ENCODE results near the gene TOMM20. TPM values are rescaled to one million over a fixed set of nuclear protein-coding genes. Genes with fewer than 3 reads are reported as not detected.
"Not testable (repeated sequence)": the region's sequence is repeated elsewhere in the genome, so short reads cannot be mapped to it uniquely, and the experiment has no call there.

The TOMM20 gene
- total RNA-seq, 2 experiments from 2014 or later, result 72.2 to 81.7 TPM

- DNase-seq, result no peak
These were observed 38.1 kb downstream of the TOMM20 start for GRCh38 chr1:235090406-235091069.

DNA sequence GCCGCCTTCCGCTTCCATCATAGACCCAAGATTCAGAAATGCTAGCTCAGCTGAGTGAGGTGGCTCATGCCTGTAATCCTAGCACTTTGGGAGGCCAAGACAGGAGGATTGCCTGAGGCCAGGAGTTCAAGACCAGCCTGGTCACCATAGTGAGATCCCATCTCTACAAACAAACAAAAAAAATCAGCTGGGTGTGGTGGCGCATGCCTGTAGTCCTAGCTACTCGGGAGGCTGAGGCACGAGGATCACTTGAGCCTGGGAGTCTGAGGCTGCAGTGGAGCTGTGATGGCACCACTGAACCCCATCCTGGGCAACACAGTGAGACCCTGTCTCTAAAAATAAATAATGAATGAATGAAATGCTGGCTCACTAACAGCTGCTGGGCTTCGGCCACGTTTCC lies 39.7 kb downstream of the TOMM20 start:
- no peaks in the 10 kb centered on the region for H3K27me3 Mint-ChIP-seq (ENCODE audit: low read depth)
- peaks cover 19% of the 10 kb centered on the region for H3K4me1 Mint-ChIP-seq (ENCODE audit: low read depth)
- no peaks in the 10 kb centered on the region for H3K9me3 Mint-ChIP-seq (ENCODE audit: insufficient read depth)
- CTCF ChIA-PET, result interaction anchor here (1.4 to 1.7 kb wide), 3 partner anchors 16 to 601 kb away, joined by 3 to 5 read pairs (median 4); no protein-coding TSS in a partner anchor
- POLR2A ChIA-PET, result interaction anchor here (0.6 kb wide), 1 partner anchor 103 kb away, joined by 3 read pairs; no protein-coding TSS in a partner anchor
- DNase-seq (no peak), ATAC-seq (no peak)
- no peak overlapping the region for H3K4me3 Mint-ChIP-seq
- H3K27ac Mint-ChIP-seq, result no peak overlapping the region
- H3K36me3 Mint-ChIP-seq (ENCODE audit: low read depth), result no peaks in the 10 kb centered on the region

More at GRCh38 chr1:235090406-235091069, 38.1 kb downstream of the TOMM20 start:
- ATAC-seq, result no peak
- Mint-ChIP-seq H3K4me3 (no peak overlapping the region), H3K4me1 (ENCODE audit: low read depth) (peaks cover 19% of the 10 kb centered on the region), H3K9me3 (ENCODE audit: insufficient read depth) (no peaks in the 10 kb centered on the region), H3K27ac (no peak overlapping the region), H3K36me3 (ENCODE audit: low read depth) (no peaks in the 10 kb centered on the region), H3K27me3 (ENCODE audit: low read depth) (no peaks in the 10 kb centered on the region)
- CTCF ChIA-PET, result interaction anchor here (0.8 to 1.7 kb wide), 5 partner anchors 14 to 603 kb away, joined by 3 to 5 read pairs (median 4); no protein-coding TSS in a partner anchor
- POLR2A ChIA-PET, result interaction anchor here (0.8 kb wide), 1 partner anchor 479 kb away, joined by 3 read pairs; no protein-coding TSS in a partner anchor

DNA sequence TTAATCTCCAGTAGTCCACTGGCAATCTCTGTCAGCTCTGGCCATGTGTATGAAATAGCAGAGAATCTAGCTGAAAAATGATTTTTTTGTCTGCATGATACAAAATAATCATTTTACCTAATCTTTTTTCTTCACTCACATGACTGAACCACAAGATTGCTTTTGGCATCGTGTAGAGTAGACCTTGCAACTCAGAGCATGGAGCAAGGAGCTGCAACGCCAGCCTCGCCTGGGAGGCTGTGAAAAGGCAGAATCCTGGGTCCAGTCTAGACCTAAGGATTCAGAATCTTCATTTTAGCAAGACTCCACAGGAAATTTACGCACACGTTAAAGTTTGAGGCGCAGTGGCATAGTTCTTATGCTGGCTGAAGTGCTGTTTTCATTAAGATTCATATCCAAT lies 40.2 kb downstream of the TOMM20 start:
- H3K4me3 Mint-ChIP-seq, result no peak overlapping the region
- H3K9me3 Mint-ChIP-seq (ENCODE audit: insufficient read depth), result no peaks in the 10 kb centered on the region
- ATAC-seq (no peak), DNase-seq (no peak)
- H3K36me3 Mint-ChIP-seq (ENCODE audit: low read depth), result no peaks in the 10 kb centered on the region
- CTCF ChIA-PET, result interaction anchor here (1.7 kb wide), 1 partner anchor 601 kb away, joined by 5 read pairs; no protein-coding TSS in a partner anchor
- H3K4me1 Mint-ChIP-seq (ENCODE audit: low read depth), result peaks cover 19% of the 10 kb centered on the region
- H3K27ac Mint-ChIP-seq, result no peak overlapping the region
- H3K27me3 Mint-ChIP-seq (ENCODE audit: low read depth), result no peaks in the 10 kb centered on the region
- POLR2A ChIA-PET, result no interaction called here

GRCh38 chr1:235087906-235088305 lies 40.7 kb downstream of the TOMM20 start:
- Mint-ChIP-seq H3K4me1 (ENCODE audit: low read depth) (peaks cover 19% of the 10 kb centered on the region), H3K27me3 (ENCODE audit: low read depth) (no peaks in the 10 kb centered on the region), H3K9me3 (ENCODE audit: insufficient read depth) (no peaks in the 10 kb centered on the region), H3K36me3 (ENCODE audit: low read depth) (no peaks in the 10 kb centered on the region), H3K27ac (no peak overlapping the region), H3K4me3 (no peak overlapping the region)
- POLR2A ChIA-PET, result no interaction called here
- DNase-seq (no peak), ATAC-seq (no peak)
- CTCF ChIA-PET, result interaction anchor here (1.7 kb wide), 1 partner anchor 600 kb away, joined by 5 read pairs; no protein-coding TSS in a partner anchor

DNA sequence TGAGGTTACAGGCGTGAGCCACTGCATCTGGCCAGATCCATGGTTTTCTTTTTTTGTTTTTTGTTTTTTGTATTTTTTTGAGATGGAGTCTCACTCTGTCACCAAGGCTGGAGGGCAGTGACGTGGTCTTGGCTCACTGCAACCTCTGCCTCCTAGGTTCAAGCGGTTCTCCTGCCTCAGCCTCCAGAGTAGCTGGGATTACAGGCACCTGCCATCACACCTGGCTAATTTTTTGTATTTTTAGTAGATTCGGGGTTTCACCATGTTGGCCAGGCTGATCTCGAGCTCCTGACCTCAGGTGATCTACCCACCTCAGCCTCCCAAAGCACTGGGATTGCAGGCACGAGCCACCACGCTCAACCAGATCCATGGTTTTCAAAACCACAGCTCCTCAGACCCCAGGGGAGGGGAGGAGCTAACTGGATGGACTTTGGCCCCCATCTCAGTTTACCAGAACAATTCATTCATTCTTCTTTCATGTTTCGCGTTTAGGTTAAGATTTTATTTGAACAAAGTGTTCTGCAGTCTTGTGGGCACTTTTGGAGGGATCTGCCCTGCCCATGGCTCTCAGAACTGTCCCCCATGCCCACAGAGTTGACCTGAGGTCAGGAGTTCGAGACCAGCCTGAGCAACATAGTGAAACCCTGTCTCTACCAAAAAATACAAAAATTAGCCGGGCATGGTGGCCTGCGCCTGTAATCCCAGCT lies 43.1 kb downstream of the TOMM20 start:
- CTCF ChIA-PET, result interaction anchor here (0.6 to 3.7 kb wide), 5 partner anchors 74 to 599 kb away, joined by 3 to 29 read pairs (median 6); no protein-coding TSS in a partner anchor
- ATAC-seq; H3K27me3 Mint-ChIP-seq (ENCODE audit: low read depth); H3K9me3 Mint-ChIP-seq (ENCODE audit: insufficient read depth); H3K27ac Mint-ChIP-seq; H3K36me3 Mint-ChIP-seq (ENCODE audit: low read depth); H3K4me3 Mint-ChIP-seq; DNase-seq: not testable (repeated sequence)
- peaks cover 24% of the 10 kb centered on the region for H3K4me1 Mint-ChIP-seq (ENCODE audit: low read depth)
- POLR2A ChIA-PET, result interaction anchor here (1.0 kb wide), 1 partner anchor 74 kb away, joined by 3 read pairs; no protein-coding TSS in a partner anchor

- H3K4me1 Mint-ChIP-seq (ENCODE audit: low read depth), result peaks cover 27% of the 10 kb centered on the region
- CTCF ChIA-PET, result interaction anchor here (1.1 kb wide), 1 partner anchor 480 kb away, joined by 3 read pairs; no protein-coding TSS in a partner anchor
- H3K36me3 Mint-ChIP-seq (ENCODE audit: low read depth); DNase-seq; H3K9me3 Mint-ChIP-seq (ENCODE audit: insufficient read depth); H3K27ac Mint-ChIP-seq; H3K27me3 Mint-ChIP-seq (ENCODE audit: low read depth); ATAC-seq; POLR2A ChIA-PET; H3K4me3 Mint-ChIP-seq: not testable (repeated sequence)
These were observed 47.8 kb downstream of the TOMM20 start for GRCh38 chr1:235080788-235081187.

- ATAC-seq; H3K36me3 Mint-ChIP-seq (ENCODE audit: low read depth); H3K9me3 Mint-ChIP-seq (ENCODE audit: insufficient read depth); H3K27me3 Mint-ChIP-seq (ENCODE audit: low read depth); DNase-seq; H3K27ac Mint-ChIP-seq; H3K4me3 Mint-ChIP-seq: not testable (repeated sequence)
- H3K4me1 Mint-ChIP-seq (ENCODE audit: low read depth), result peaks cover 33% of the 10 kb centered on the region
- CTCF ChIA-PET, result interaction anchor here (0.8 to 1.4 kb wide), 5 partner anchors 13 to 579 kb away, joined by 3 to 5 read pairs (median 3); no protein-coding TSS in a partner anchor
- POLR2A ChIA-PET, result interaction anchor here (1.3 to 2.2 kb wide), 3 partner anchors 69 to 471 kb away, joined by 4 to 12 read pairs (median 4); partner anchors contain the start of gene IRF2BP2
These were observed 48.4 kb downstream of the TOMM20 start for GRCh38 chr1:235080297-235080657.

- Mint-ChIP-seq H3K27me3 (ENCODE audit: low read depth) (no peaks in the 10 kb centered on the region), H3K4me3 (no peak overlapping the region), H3K27ac (no peak overlapping the region), H3K36me3 (ENCODE audit: low read depth) (no peaks in the 10 kb centered on the region), H3K9me3 (ENCODE audit: insufficient read depth) (no peaks in the 10 kb centered on the region), H3K4me1 (ENCODE audit: low read depth) (peaks cover 39% of the 10 kb centered on the region)
- DNase-seq (no peak), ATAC-seq (no peak)
- ChIA-PET POLR2A (interaction anchor here (1.1 to 2.2 kb wide), 4 partner anchors 68 to 470 kb away, joined by 4 to 12 read pairs (median 4); partner anchors contain the start of gene IRF2BP2), CTCF (interaction anchor here (0.8 to 1.4 kb wide), 7 partner anchors 14 to 580 kb away, joined by 3 to 5 read pairs (median 3); no protein-coding TSS in a partner anchor)
These were observed 49.0 kb downstream of the TOMM20 start for GRCh38 chr1:235079443-235080296.

DNA sequence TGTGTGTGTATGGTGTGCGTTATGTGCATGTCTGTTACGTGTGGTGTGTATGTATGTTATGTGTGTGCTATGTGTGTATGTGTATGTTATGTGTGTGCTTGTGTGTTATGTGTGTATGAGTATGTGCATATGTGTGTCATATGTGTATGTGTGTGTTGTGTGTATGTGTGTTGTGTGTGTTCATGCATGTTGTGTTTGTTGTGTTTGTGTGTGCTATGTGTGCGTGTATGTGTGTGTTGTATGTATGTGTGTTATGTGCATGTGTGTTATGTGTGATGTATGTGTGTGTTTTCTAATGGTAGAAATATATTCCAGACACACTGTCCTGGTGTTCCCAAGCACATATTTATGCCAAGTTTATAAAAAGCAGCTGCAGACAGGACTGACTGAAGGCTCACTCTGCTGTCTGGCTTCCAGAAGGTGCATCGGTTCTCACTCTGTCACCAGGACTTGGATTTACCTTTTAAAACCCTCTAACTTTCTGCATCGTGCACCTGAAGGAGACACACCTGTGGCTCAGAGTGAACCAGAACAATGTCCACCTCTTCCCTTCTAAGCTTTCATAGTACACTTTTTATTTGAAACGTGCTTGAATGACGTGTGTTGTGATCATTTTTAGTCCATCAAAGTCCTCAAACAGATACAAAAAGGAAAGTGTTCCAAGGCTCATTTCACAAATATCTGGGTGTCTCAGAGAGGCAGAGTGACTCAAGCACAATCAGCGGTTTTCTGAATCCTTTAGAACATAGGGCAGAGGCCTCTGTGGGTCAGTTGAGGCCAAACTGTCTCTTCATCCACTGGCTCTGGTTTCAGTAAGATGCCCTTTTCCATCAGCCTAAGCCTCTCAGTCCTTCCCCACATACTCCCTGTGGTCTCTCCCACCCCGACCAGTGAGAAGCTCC lies 49.9 kb downstream of the TOMM20 start:
- Mint-ChIP-seq H3K27ac (no peak overlapping the region), H3K27me3 (ENCODE audit: low read depth) (no peaks in the 10 kb centered on the region), H3K4me1 (ENCODE audit: low read depth) (peaks cover 40% of the 10 kb centered on the region), H3K9me3 (ENCODE audit: insufficient read depth) (no peaks in the 10 kb centered on the region), H3K36me3 (ENCODE audit: low read depth) (no peaks in the 10 kb centered on the region), H3K4me3 (no peak overlapping the region)
- CTCF ChIA-PET, result interaction anchor here (1.0 to 1.4 kb wide), 7 partner anchors 15 to 591 kb away, joined by 3 to 5 read pairs (median 3); no protein-coding TSS in a partner anchor
- POLR2A ChIA-PET, result interaction anchor here (0.7 to 2.2 kb wide), 6 partner anchors 63 to 469 kb away, joined by 3 to 17 read pairs (median 4); partner anchors contain the start of gene IRF2BP2
- DNase-seq (no peak), ATAC-seq (no peak)
